ENCODE results near the gene NID1. TPM values are rescaled to one million over a fixed set of nuclear protein-coding genes. Genes with fewer than 3 reads are reported as not detected.

NID1 gene
- total RNA-seq, 1 experiment from 2014 or later = 19.2 TPM

GRCh38 chr1:236010443-236010842, 54.4 kb downstream of the NID1 start:
- ATAC-seq (no peak), DNase-seq (ENCODE audit: low spot score) (no peak)
- H3K9me3 Mint-ChIP-seq = no peaks in the 10 kb centered on the region
- H3K4me1 Mint-ChIP-seq = no peaks in the 10 kb centered on the region
- CTCF ChIA-PET = interaction anchor here (0.9 kb wide), 1 partner anchor 39 kb away, joined by 3 read pairs; no protein-coding TSS in a partner anchor
- no peaks in the 10 kb centered on the region; the same call in 1 of the 2 replicates for H3K36me3 Mint-ChIP-seq
- POLR2A ChIA-PET = no interaction called here
- TF ChIP-seq STAT6 (CRISPR knock-in tag; conservative IDR thresholded peaks at IDR 0.05; ENCODE audit: low read depth) (no peak), ZNF416 (CRISPR knock-in tag; IDR thresholded peaks at IDR 0.05) (no peak), MYBL2 (CRISPR knock-in tag; IDR thresholded peaks at IDR 0.05) (no peak)
- no peak overlapping the region for H3K4me3 Mint-ChIP-seq
- no peak overlapping the region for H3K27ac Mint-ChIP-seq
- no peaks in the 10 kb centered on the region for H3K27me3 Mint-ChIP-seq (ENCODE audit: low read depth)

DNA sequence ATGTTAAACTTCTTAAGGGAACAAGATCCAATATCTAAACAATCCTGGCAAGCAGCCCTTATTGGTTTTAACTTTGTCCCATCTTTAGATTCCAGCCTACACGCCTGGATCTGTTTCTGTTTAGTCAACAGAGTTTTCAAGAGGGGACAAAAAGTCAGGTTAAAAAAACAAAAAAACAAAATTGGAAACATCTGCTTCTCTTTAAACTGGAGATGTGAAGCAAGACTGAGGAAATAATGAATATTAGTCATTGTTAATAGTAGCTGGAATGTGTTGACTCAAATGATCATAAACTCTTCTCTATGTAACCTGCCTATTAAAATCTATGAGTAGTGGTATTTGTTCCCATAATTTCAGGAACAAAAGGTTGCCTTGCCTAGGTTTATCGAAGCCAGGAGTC, 55.0 kb downstream of the NID1 start:
- Mint-ChIP-seq H3K27ac (no peak overlapping the region), H3K27me3 (ENCODE audit: low read depth) (no peaks in the 10 kb centered on the region), H3K4me1 (no peaks in the 10 kb centered on the region), H3K4me3 (no peak overlapping the region), H3K36me3 (no peaks in the 10 kb centered on the region; the same call in 1 of the 2 replicates), H3K9me3 (no peaks in the 10 kb centered on the region)
- POLR2A ChIA-PET = no interaction called here
- ATAC-seq (no peak), DNase-seq (ENCODE audit: low spot score) (no peak)
- no peak for TF ChIP-seq TP53 (CRISPR knock-in tag; IDR thresholded peaks at IDR 0.05)
- TF ChIP-seq ESRRA (CRISPR knock-in tag; IDR thresholded peaks at IDR 0.05; ENCODE audit: borderline replicate concordance) = no peak
- no peak for TF ChIP-seq MXD4 (CRISPR knock-in tag; IDR thresholded peaks at IDR 0.05; ENCODE audit: borderline replicate concordance)
- no peak for TF ChIP-seq ZNF425 (CRISPR knock-in tag; conservative IDR thresholded peaks at IDR 0.05)
- no peak for TF ChIP-seq ZNF121 (CRISPR knock-in tag; IDR thresholded peaks at IDR 0.05)
- no peak for TF ChIP-seq AR (CRISPR knock-in tag; IDR thresholded peaks at IDR 0.05)
- TF ChIP-seq, protein P1, sequence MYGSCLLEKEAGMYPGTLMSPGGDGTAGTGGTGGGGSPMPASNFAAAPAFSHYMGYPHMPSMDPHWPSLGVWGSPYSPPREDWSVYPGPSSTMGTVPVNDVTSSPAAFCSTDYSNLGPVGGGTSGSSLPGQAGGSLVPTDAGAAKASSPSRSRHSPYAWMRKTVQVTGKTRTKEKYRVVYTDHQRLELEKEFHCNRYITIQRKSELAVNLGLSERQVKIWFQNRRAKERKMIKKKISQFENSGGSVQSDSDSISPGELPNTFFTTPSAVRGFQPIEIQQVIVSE (CRISPR knock-in tag; IDR thresholded peaks at IDR 0.05; ENCODE audit: borderline replicate concordance) = no peak
- no peak for TF ChIP-seq RORB (CRISPR knock-in tag; IDR thresholded peaks at IDR 0.05)
- TF ChIP-seq EMX1 (CRISPR knock-in tag; IDR thresholded peaks at IDR 0.05) = no peak
- TF ChIP-seq, protein P2, sequence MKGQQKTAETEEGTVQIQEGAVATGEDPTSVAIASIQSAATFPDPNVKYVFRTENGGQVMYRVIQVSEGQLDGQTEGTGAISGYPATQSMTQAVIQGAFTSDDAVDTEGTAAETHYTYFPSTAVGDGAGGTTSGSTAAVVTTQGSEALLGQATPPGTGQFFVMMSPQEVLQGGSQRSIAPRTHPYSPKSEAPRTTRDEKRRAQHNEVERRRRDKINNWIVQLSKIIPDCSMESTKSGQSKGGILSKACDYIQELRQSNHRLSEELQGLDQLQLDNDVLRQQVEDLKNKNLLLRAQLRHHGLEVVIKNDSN (CRISPR knock-in tag; IDR thresholded peaks at IDR 0.05) = no peak
- TF ChIP-seq, protein P3, sequence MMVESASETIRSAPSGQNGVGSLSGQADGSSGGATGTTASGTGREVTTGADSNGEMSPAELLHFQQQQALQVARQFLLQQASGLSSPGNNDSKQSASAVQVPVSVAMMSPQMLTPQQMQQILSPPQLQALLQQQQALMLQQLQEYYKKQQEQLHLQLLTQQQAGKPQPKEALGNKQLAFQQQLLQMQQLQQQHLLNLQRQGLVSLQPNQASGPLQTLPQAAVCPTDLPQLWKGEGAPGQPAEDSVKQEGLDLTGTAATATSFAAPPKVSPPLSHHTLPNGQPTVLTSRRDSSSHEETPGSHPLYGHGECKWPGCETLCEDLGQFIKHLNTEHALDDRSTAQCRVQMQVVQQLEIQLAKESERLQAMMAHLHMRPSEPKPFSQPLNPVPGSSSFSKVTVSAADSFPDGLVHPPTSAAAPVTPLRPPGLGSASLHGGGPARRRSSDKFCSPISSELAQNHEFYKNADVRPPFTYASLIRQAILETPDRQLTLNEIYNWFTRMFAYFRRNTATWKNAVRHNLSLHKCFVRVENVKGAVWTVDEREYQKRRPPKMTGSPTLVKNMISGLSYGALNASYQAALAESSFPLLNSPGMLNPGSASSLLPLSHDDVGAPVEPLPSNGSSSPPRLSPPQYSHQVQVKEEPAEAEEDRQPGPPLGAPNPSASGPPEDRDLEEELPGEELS (CRISPR knock-in tag; IDR thresholded peaks at IDR 0.05) = no peak
- no peak for TF ChIP-seq JAZF1 (CRISPR knock-in tag; IDR thresholded peaks at IDR 0.05)
- no peak for TF ChIP-seq ZNF138 (CRISPR knock-in tag; conservative IDR thresholded peaks at IDR 0.05)
- no peak for TF ChIP-seq SP1 (CRISPR knock-in tag; conservative IDR thresholded peaks at IDR 0.05)
- TF ChIP-seq ZNF416 (CRISPR knock-in tag; IDR thresholded peaks at IDR 0.05) = no peak
- TF ChIP-seq KAT7 (CRISPR knock-in tag; IDR thresholded peaks at IDR 0.05; ENCODE audit: borderline replicate concordance) = no peak
- TF ChIP-seq SMAD3 (CRISPR knock-in tag; IDR thresholded peaks at IDR 0.05; ENCODE audit: borderline replicate concordance) = no peak
- TF ChIP-seq TEAD1 (CRISPR knock-in tag; IDR thresholded peaks at IDR 0.05) = no peak
- CTCF ChIA-PET = interaction anchor here (0.9 kb wide), 1 partner anchor 38 kb away, joined by 3 read pairs; no protein-coding TSS in a partner anchor
